Panc1 (cell line): ENCODE measurements around the gene ATP5ME. TPM values are rescaled to one million over a fixed set of nuclear protein-coding genes. Genes with fewer than 3 reads are reported as not detected.

Experiments used
- ATAC-seq: fragments of 200-7000 bp; cut with Tn5 transposase; 2 replicates; pipeline ENCODE4 v1.9.1; 2020; ENCODE audit warnings: mild to moderate bottlenecking, moderate library complexity
- BruUV-seq: library from RNA; stranded (reverse); fragments of 400-500 nt; replicated peaks from 2 replicates; lab custom pipeline; 2021; lab: Mats Ljungman, UMichigan
- CTCF ChIA-PET: fragments of 300-600 bp; sonication (Branson Sonifier 250); formaldehyde crosslinking; loops from one replicate; lab custom pipeline; 2022; ENCODE audit warnings: antibody characterized with exemption; lab: Charles Lee
- POLR2A ChIA-PET: fragments of 300-600 bp; sonication (Branson Sonifier 250); formaldehyde crosslinking; loops from one replicate; lab custom pipeline; 2022; ENCODE audit warnings: antibody characterized with exemption; lab: Charles Lee
- DNase-seq: peaks from one replicate; pipeline ENCODE4 v3.0.0-alpha.2; 2010; ENCODE audit warnings: low read depth, low spot score
- H3K27ac ChIP-seq: 2 replicates; pipeline ENCODE4 v1.5.1; 2011; ENCODE audit warnings: mild to moderate bottlenecking, low read length, inconsistent platforms
- H3K27me3 ChIP-seq: fragments of 200-500 bp; sonication (Bioruptor generic); 2 replicates; pipeline ENCODE4 v1.6.0; 2014; ENCODE audit warnings: low read length, inconsistent platforms; ENCODE audit not compliant: control insufficient read depth, insufficient read depth
- H3K36me3 ChIP-seq: fragments of 200-500 bp; sonication (Bioruptor generic); 2 replicates; pipeline ENCODE4 v1.5.1; 2014; ENCODE audit warnings: inconsistent platforms, mild to moderate bottlenecking, low read length, moderate library complexity; ENCODE audit not compliant: control insufficient read depth, insufficient read depth
- H3K4me1 ChIP-seq: 2 replicates; pipeline ENCODE4 v1.5.1; 2011; ENCODE audit warnings: inconsistent platforms, mild to moderate bottlenecking, low read length, moderate library complexity; ENCODE audit not compliant: control insufficient read depth, insufficient read depth
- H3K4me3 ChIP-seq, 2 experiments: 2 replicates each; pipeline ENCODE4 v1.5.1; 2011 to 2012; ENCODE audit warnings: low read depth in 2 of 2, low read length in 2 of 2, mild to moderate bottlenecking in 2 of 2, inconsistent platforms in 1 of 2, moderate library complexity in 1 of 2
- H3K9me3 ChIP-seq: fragments of 200-500 bp; sonication (Bioruptor generic); 2 replicates; pipeline ENCODE4 v1.5.1; 2014; ENCODE audit warnings: low read depth, mild to moderate bottlenecking, inconsistent platforms, low read length, moderate library complexity; ENCODE audit not compliant: control insufficient read depth, insufficient read depth
- POLR2AphosphoS5 ChIP-seq: IDR thresholded peaks from 2 replicates; pipeline ENCODE4 v1.6.1; 2012; ENCODE audit warnings: mild to moderate bottlenecking, low read depth, low read length, moderate library complexity
- SIN3A ChIP-seq: IDR thresholded peaks from 2 replicates; pipeline ENCODE4 v1.6.1; 2012; ENCODE audit warnings: low read depth, mild to moderate bottlenecking, low read length, moderate library complexity, borderline replicate concordance; ENCODE audit not compliant: insufficient read depth
- TCF7L2 ChIP-seq: IDR thresholded peaks from 2 replicates; pipeline ENCODE4 v1.6.1; 2011; ENCODE audit warnings: mild to moderate bottlenecking, low read depth, low read length, inconsistent platforms
- in situ Hi-C: cut with HindIII; loops from 2 replicates; pipeline ENCODE4 v1.10.0; 2016; ENCODE audit warnings: low sequenced_read_pairs, low pct_unique_long_range_greater_than_20kb
- intact Hi-C: fragments of 100-400 bp; cut with micrococcal nuclease; formaldehyde crosslinking; loops from one replicate; pipeline ENCODE4 v1.10.0; 2022; ENCODE audit not compliant: unreplicated experiment
- total RNA-seq: library from RNA; stranded (reverse); gene quantifications from one replicate; pipeline ENCODE4 v1.2.1, GENCODE V29; 2021; ENCODE audit not compliant: unreplicated experiment
- TF ChIP-seq, protein P1 (sequence below), 2 experiments: IDR thresholded peaks; 2 replicates each; pipeline ENCODE4 v1.6.1; 2011 to 2012; ENCODE audit warnings: low read depth in 2 of 2, control low read depth in 1 of 2, low read length in 1 of 2, mild to moderate bottlenecking in 1 of 2, moderate library complexity in 1 of 2; ENCODE audit not compliant: insufficient read depth in 1 of 2
- TF ChIP-seq, protein P2 (sequence below): fragments of 450-650 bp; IDR thresholded peaks from 2 replicates; pipeline ENCODE4 v1.5.1; 2017; ENCODE audit warnings: mild to moderate bottlenecking

Gene ATP5ME
- total RNA-seq, 1 experiment from 2014 or later: 257 TPM

DNA sequence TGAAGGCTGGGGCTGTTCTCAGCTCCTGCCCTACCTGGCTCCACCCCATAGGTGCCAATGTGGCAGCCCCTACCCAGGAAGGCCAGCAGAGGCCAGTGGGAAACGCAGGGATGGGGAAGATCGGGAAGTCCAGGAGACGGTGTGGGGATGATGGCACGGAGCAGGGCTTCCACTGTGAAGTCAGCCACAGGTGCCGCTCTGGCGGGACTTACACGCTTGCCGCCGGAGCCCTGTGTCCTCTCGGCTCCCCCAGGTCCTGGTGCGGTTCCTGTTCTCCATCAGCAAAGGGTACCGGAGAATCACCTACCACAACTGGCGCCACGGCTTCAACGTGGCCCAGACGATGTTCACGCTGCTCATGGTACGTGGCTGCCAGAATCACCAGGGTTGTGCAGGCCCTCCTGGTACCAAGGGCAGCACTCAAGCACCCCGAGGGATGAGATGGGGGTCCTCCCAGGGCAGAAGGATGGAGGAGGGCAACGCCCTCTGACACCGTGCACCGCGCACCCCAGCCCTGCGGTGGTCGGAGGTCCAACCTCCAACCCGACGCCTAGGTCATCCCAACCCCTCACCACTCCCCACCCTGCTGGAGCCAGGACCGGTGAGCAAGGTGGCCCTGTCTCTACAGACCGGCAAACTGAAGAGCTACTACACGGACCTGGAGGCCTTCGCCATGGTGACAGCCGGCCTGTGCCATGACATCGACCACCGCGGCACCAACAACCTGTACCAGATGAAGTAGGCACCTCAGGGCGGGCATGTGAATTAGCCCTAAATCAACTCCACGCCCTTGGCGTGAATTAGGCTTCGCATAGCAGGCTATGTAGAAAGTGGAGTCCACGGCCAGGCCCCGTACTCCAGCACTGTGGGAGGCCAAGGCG is 12.0 kb downstream of the ATP5ME start:
- ATAC-seq (no peak), DNase-seq (no peak)
- ChIA-PET CTCF (no interaction called here), POLR2A (interaction anchor here (0.6 kb wide), 1 partner anchor 179 kb away, joined by 3 read pairs; no protein-coding TSS in a partner anchor)
- TF ChIP-seq, protein P1, sequence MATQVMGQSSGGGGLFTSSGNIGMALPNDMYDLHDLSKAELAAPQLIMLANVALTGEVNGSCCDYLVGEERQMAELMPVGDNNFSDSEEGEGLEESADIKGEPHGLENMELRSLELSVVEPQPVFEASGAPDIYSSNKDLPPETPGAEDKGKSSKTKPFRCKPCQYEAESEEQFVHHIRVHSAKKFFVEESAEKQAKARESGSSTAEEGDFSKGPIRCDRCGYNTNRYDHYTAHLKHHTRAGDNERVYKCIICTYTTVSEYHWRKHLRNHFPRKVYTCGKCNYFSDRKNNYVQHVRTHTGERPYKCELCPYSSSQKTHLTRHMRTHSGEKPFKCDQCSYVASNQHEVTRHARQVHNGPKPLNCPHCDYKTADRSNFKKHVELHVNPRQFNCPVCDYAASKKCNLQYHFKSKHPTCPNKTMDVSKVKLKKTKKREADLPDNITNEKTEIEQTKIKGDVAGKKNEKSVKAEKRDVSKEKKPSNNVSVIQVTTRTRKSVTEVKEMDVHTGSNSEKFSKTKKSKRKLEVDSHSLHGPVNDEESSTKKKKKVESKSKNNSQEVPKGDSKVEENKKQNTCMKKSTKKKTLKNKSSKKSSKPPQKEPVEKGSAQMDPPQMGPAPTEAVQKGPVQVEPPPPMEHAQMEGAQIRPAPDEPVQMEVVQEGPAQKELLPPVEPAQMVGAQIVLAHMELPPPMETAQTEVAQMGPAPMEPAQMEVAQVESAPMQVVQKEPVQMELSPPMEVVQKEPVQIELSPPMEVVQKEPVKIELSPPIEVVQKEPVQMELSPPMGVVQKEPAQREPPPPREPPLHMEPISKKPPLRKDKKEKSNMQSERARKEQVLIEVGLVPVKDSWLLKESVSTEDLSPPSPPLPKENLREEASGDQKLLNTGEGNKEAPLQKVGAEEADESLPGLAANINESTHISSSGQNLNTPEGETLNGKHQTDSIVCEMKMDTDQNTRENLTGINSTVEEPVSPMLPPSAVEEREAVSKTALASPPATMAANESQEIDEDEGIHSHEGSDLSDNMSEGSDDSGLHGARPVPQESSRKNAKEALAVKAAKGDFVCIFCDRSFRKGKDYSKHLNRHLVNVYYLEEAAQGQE (IDR thresholded peaks at IDR 0.05; ENCODE audit: insufficient read depth in 1 of 2, low read depth in 2 of 2, low read length in 1 of 2): no peak
- no peak for TF ChIP-seq POLR2AphosphoS5
- no peak for TF ChIP-seq TCF7L2
- TF ChIP-seq, protein P2, sequence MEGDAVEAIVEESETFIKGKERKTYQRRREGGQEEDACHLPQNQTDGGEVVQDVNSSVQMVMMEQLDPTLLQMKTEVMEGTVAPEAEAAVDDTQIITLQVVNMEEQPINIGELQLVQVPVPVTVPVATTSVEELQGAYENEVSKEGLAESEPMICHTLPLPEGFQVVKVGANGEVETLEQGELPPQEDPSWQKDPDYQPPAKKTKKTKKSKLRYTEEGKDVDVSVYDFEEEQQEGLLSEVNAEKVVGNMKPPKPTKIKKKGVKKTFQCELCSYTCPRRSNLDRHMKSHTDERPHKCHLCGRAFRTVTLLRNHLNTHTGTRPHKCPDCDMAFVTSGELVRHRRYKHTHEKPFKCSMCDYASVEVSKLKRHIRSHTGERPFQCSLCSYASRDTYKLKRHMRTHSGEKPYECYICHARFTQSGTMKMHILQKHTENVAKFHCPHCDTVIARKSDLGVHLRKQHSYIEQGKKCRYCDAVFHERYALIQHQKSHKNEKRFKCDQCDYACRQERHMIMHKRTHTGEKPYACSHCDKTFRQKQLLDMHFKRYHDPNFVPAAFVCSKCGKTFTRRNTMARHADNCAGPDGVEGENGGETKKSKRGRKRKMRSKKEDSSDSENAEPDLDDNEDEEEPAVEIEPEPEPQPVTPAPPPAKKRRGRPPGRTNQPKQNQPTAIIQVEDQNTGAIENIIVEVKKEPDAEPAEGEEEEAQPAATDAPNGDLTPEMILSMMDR: no peak
- no peak for TF ChIP-seq SIN3A
- intact Hi-C loops: no loop called here
- Histone ChIP-seq H3K27me3 (no peaks in the 10 kb centered on the region), H3K4me3 (no peak overlapping the region), H3K36me3 (no peaks in the 10 kb centered on the region), H3K4me1 (peaks cover 3% of the 10 kb centered on the region; the same call in 1 of the 2 replicates), H3K9me3 (no peaks in the 10 kb centered on the region), H3K27ac (no peak overlapping the region)
- TSS peak; percentile 69 for BruUV-seq
- in situ Hi-C loops: no loop called here

DNA sequence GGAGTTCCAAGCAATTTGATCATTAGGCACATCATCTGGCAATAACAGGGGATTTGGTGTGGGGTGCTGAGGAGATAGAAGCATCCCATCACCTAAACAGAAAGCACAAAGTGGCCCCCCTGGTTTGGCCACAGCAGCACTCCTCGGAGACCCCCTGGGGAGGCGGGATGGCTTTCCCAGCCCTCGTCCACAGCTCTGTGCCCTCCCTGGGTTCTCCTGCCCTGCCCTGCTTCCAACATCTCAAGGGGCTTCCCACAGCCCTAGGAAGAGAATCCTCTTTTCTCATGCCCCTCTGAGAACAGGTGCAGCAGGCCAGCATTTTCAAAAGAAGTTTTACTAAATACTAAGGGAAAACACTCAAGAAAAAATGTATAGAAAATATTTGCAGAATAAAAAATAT is 12.8 kb downstream of the ATP5ME start:
- DNase-seq: no peak
- Histone ChIP-seq H3K36me3 (no peaks in the 10 kb centered on the region), H3K4me3 (no peak overlapping the region), H3K27me3 (no peaks in the 10 kb centered on the region), H3K9me3 (no peaks in the 10 kb centered on the region), H3K27ac (no peak overlapping the region), H3K4me1 (peaks cover 3% of the 10 kb centered on the region; the same call in 1 of the 2 replicates)
- in situ Hi-C loops: no loop called here
- no TSS peak for BruUV-seq
- intact Hi-C loops: no loop called here
- no peak for TF ChIP-seq POLR2AphosphoS5
- TF ChIP-seq, protein P1 (IDR thresholded peaks at IDR 0.05; ENCODE audit: insufficient read depth in 1 of 2, low read depth in 2 of 2, low read length in 1 of 2): no peak
- TF ChIP-seq, protein P2: no peak
- TF ChIP-seq SIN3A: no peak
- no peak for TF ChIP-seq TCF7L2
- no peak for ATAC-seq
- CTCF ChIA-PET: no interaction called here
- POLR2A ChIA-PET: no interaction called here
